Choroid plexus epithelial cell (primary cell): ENCODE measurements around the gene SOX21.

Experiments used
- DNase-seq: peaks from one replicate; pipeline ENCODE4 v3.0.0-alpha.2; 2010; ENCODE audit warnings: low read depth
- H3K4me3 ChIP-seq: 2 replicates; pipeline ENCODE4 v1.5.1; 2011; ENCODE audit warnings: low read depth, mild to moderate bottlenecking, control low read depth, low read length, moderate library complexity
- CTCF ChIP-seq: conservative IDR thresholded peaks from 2 replicates; pipeline ENCODE4 v1.5.1; 2011; ENCODE audit warnings: low read depth, mild to moderate bottlenecking, control low read depth, inconsistent platforms, low read length, moderate library complexity

The SOX21 gene

GRCh38 chr13:94704377-94705080 lies 7.8 kb downstream of the SOX21 start:
- no peak overlapping the region for H3K4me3 ChIP-seq
- no peak for TF ChIP-seq CTCF
- DNase-seq, result no peak

- TF ChIP-seq CTCF, result no peak
- no peak overlapping the region for H3K4me3 ChIP-seq
- DNase-seq, result no peak
Measured at GRCh38 chr13:94703721-94704314, 8.5 kb downstream of the SOX21 start.

- no peak for DNase-seq
- no peak for TF ChIP-seq CTCF
- no peak overlapping the region for H3K4me3 ChIP-seq
Measured at GRCh38 chr13:94703271-94703670, 9.1 kb downstream of the SOX21 start.

GRCh38 chr13:94702181-94703041 lies 9.9 kb downstream of the SOX21 start:
- no peak overlapping the region for H3K4me3 ChIP-seq
- no peak for DNase-seq
- no peak for TF ChIP-seq CTCF

GRCh38 chr13:94701313-94702180 lies 10.8 kb downstream of the SOX21 start:
- DNase-seq, result no peak

More at GRCh38 chr13:94701313-94702180, 10.8 kb downstream of the SOX21 start:
- no peak overlapping the region for H3K4me3 ChIP-seq
- TF ChIP-seq CTCF, result no peak
